ENCODE results near the gene LOXL1.

LOXL1 gene

GRCh38 chr15:73994912-73995622, 68.8 kb downstream of the LOXL1 start:
- no peak for DNase-seq

- DNase-seq: no peak
Measured at GRCh38 chr15:73996267-73996666, 70.0 kb downstream of the LOXL1 start.

- peak; percentile 54 for DNase-seq
Measured at GRCh38 chr15:73996939-73997338, 70.7 kb downstream of the LOXL1 start.

GRCh38 chr15:73997986-73998385, 71.7 kb downstream of the LOXL1 start:
- no peak for DNase-seq

All from GDM1 (cell line).